ENCODE measurements around the gene DYSF.

Gene DYSF

GRCh38 chr2:71502941-71503738 lies 49.8 kb downstream of the DYSF start:
- no peak for DNase-seq (ENCODE audit: low read depth in 2 of 2)

- DNase-seq (ENCODE audit: low read depth in 2 of 2): no peak
These were observed 50.5 kb downstream of the DYSF start for GRCh38 chr2:71503837-71504236.

GRCh38 chr2:71504611-71505010 lies 51.2 kb downstream of the DYSF start:
- no peak for DNase-seq (ENCODE audit: low read depth in 2 of 2)

DNA sequence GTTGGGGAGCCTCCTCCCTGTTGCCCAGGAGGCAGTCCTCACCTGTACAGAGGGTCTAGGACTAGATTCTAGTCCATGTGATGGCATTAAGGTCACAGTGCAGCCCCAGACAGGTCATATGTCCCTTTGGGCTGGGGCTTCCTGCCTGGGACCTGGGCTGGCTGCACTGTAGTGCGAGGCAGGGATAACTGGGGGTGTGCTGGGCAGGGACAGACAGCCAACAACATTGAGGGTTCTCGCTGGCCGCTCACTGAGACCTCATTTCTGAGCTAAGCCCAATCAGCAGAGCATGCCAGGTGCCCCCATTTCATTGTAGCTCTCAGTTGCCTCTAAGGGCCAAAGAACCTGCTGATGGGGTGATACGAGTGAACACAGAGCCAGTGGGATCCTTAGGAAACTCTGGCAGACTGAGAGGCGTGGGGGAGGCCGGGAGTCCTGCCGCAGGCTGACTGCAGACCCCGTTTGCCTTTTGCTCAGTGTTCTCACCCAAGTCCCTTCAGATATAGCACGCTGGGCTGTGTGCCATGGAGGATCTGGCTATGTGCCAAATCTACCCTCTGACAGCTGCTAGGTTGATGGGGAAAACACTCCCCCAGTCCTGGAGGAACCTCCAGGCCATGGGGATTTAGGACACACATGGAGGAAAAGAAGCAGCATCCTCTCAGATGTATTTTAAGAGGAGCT lies 51.9 kb downstream of the DYSF start:
- DNase-seq (ENCODE audit: low read depth in 2 of 2): no peak

DNA sequence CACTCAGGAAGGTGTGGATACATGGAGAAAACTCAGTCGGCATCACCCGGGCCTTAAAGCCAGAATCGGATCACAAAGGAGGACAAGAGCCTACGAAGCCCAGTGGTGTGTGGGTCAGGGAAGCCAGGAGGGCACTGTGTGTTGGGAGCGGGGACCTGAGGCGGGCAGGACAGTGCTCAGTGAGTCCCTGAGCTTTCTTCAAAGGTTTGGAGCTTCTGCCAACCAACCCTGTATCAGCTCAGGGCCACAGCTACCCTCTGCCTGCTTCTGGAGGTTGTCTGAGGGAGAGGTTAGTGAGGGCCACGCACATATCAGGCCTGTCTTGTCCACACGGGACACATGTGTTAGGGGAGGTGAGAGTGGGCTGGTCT lies 52.4 kb downstream of the DYSF start:
- no peak for DNase-seq (ENCODE audit: low read depth in 2 of 2)

- DNase-seq (ENCODE audit: low read depth in 2 of 2): no peak
These were observed 53.1 kb downstream of the DYSF start for GRCh38 chr2:71506222-71507153.

DNA sequence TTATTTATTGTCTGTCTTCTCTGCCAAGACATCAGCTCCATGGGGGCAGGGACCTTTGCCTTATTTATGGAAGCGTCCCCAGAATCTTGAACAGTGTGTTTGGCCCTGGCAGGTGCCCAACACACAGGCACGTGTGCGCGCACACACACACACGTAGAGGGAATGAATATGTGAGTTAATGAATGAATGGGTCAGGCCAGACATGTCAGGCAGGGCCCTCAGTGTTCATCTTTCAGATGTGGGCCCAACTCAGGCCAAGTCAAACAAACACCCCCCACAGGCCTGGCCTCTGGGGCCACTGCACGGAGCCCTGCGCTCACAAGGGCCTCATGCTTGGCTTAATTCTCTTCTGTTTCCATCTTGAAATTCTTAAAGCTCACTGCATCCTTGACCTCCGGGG lies 54.1 kb downstream of the DYSF start:
- no peak for DNase-seq (ENCODE audit: low read depth in 2 of 2)

- DNase-seq (ENCODE audit: low read depth in 2 of 2): peak; percentile 28 to 62
These were observed 56.9 kb downstream of the DYSF start for GRCh38 chr2:71510196-71510807.

- no peak for DNase-seq (ENCODE audit: low read depth in 2 of 2)
These were observed 57.6 kb downstream of the DYSF start for GRCh38 chr2:71510938-71511337.

DNA sequence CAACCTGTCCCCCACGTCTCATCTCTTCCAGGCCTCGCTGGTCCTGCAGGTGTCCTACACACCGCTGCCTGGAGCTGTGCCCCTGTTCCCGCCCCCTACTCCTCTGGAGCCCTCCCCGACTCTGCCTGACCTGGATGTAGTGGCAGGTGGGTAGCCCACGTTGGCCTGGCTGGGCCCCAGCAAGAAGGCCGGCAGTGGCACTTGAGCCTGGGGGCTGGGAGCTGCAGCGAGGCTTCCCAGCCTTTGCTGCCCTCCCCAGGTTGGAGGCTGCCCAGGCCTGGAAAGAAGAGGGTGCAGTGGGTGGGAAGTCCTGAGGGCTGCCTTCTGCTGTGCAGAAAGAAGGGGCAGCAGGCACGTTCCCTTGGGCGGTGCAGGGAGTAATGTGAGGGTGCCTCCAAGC lies 58.4 kb downstream of the DYSF start:
- no peak for DNase-seq (ENCODE audit: low read depth in 2 of 2)

GRCh38 chr2:71512386-71512785 lies 59.0 kb downstream of the DYSF start:
- no peak for DNase-seq (ENCODE audit: low read depth in 2 of 2)

GRCh38 chr2:71513096-71513495 lies 59.7 kb downstream of the DYSF start:
- DNase-seq (ENCODE audit: low read depth in 2 of 2): no peak

DNA sequence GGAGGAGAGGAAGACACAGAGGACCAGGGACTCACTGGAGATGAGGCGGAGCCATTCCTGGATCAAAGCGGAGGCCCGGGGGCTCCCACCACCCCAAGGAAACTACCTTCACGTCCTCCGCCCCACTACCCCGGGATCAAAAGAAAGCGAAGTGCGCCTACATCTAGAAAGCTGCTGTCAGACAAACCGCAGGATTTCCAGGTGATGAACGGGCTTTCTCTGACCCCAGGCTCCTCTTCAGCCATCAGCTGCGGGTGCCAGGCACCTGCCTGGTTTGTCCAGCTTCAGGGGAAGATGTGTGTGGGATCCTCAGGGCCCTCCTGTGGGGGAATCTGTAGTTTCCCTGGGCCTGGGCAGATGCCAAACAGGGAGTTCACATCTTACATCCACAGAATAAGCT lies 60.4 kb downstream of the DYSF start:
- DNase-seq (ENCODE audit: low read depth in 2 of 2): no peak

- DNase-seq (ENCODE audit: low read depth in 2 of 2): no peak
These were observed 63.0 kb downstream of the DYSF start for GRCh38 chr2:71516253-71516888.

- no peak for DNase-seq (ENCODE audit: low read depth in 2 of 2)
These were observed 64.5 kb downstream of the DYSF start for GRCh38 chr2:71517851-71518250.

- DNase-seq (ENCODE audit: low read depth in 2 of 2): no peak
These were observed 68.1 kb downstream of the DYSF start for GRCh38 chr2:71521436-71521950.

DNA sequence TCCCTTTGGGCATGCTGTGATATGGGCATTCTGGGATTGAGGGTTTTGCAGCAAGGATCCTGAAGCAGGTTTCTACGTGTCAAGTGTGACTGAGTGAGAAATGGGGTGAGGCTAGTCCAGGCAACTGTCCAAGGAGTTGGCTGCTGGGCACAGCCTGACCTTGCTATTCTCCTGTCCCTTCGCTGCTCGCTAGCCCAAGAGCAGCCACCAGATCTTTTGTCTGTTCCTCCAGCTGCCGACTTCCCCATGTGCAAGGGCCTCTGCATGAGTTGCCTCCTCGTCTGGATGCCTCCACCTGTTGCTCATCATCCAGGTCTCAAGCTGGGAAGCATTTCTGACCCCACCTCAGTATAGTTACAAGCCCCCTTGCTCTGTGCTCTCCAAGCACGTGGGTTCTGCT lies 71.1 kb downstream of the DYSF start:
- DNase-seq (ENCODE audit: low read depth in 2 of 2): no peak

GRCh38 chr2:71526141-71526540 lies 72.8 kb downstream of the DYSF start:
- no peak for DNase-seq (ENCODE audit: low read depth in 2 of 2)

DNA sequence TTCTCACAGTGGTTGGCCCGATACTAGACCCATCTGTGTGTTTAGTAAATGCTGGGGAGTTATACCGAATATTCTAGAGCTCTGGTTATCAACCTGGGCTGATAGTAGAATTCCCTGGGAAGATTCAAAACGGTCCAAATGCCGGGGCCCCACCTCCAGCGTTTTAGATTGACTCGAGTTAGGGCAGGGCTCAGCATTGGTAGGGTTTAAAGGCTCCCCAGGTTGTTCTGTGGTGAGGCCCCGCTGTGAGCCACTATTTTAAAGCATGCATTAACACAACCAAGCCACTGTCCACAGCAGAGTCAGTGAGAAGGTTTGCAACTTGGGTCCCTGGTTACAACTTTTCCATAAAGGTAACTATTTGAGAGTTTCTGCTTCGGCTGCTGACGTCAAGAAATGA lies 73.6 kb downstream of the DYSF start:
- no peak for DNase-seq (ENCODE audit: low read depth in 2 of 2)

GRCh38 chr2:71528131-71528591 lies 74.8 kb downstream of the DYSF start:
- DNase-seq (ENCODE audit: low read depth in 2 of 2): no peak

DNA sequence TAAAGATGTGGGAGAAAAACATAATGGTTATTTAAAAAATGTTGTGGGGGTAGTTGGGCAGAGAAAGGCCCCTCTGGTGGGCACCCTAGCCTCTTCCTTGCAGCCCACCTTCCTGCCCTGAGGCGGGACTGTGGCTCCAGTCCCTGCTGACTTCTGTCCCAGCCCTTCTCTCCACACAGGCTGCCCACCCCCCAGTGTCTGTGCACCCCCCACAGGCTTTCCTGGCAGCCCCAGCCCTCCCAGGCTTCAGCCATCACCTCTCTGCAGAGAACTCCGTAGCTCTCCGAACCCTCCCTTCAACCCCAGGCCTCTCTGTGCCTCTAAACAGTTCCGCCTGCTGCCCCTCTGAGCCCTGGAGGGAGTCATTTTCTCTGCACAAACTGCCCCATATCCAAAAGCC lies 75.4 kb downstream of the DYSF start:
- no peak for DNase-seq (ENCODE audit: low read depth in 2 of 2)
